ENCODE results near the gene SLC16A10. TPM values are rescaled to one million over a fixed set of nuclear protein-coding genes. Genes with fewer than 3 reads are reported as not detected.

The SLC16A10 gene
- polyA plus RNA-seq, 1 experiment, result not detected

DNA sequence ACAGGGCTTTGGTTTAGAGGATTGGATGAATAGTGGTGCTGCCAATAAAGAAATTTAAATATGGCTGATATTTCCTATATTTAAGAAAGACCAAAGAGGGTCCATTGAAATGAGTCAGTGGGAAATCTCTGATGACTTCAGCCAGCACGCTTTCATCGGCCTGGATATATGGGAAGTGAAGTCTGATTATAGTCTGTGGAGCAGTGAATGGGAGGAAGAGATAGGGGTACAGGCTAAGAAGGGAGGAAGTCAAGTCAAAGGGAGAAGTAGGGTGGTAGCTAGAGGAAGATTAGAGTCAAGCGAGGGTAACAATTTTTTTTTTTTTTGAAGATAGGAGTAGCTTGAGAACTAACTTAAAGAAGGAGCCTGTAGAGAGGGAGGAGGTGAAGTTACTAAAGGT is 22.7 kb downstream of the SLC16A10 start:
- H3K27ac ChIP-seq (ENCODE audit: low read depth, low read length), result no peak overlapping the region
- H3K9me3 ChIP-seq (ENCODE audit: control insufficient read depth, insufficient read depth, low read length), result no peaks in the 10 kb centered on the region
- DNase-seq (ENCODE audit: low read depth, low spot score), result no peak
- ChIA-PET POLR2A (no interaction called here), CTCF (no interaction called here)
- TF ChIP-seq CTCF (IDR thresholded peaks at IDR 0.05; ENCODE audit: low read depth, low read length), result no peak
- H3K27me3 ChIP-seq (ENCODE audit: control insufficient read depth, insufficient read depth, low read length), result no peaks in the 10 kb centered on the region
- no peak overlapping the region for H3K4me3 ChIP-seq (ENCODE audit: low read depth, low read length)

DNA sequence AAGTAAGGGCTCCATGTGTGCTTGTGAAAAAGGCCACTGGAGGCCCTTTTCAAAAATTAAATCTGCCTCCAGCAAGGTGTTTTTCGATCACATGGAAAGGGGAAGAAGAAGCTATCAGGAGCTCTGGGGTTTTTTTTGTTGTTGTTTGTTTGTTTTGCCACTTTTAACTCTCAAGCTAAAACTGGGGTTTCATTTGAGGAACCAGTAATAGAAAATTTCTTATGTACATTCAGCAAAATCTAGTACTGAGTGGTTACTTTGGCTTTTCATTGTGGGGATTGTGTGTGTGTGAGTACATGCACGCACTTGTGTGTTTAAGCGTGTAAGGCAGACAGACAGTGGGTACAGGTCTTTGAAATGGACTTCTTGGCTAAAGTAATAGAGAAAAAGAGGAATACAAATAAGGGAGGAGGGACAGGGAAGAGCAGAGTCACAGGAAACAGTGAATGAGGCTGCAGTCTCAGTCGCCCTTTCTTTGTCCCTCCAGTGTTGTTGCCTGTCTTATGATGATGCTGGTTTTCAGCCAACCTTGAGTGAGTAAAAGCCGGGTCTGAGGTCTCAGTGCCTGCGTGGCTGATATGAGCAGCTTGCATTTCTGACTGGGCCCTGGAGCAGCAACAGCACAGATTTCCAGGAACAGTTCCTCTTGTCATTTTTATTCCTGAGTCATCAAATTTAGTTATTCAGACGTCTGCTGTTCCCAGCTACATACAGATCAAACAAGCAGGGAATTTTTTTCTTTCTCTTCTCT is 26.2 kb downstream of the SLC16A10 start:
- ChIA-PET POLR2A (no interaction called here), CTCF (interaction anchor here (1.1 kb wide), 1 partner anchor 56 kb away, joined by 3 read pairs; no protein-coding TSS in a partner anchor)
- no peak for DNase-seq (ENCODE audit: low read depth, low spot score)
- no peaks in the 10 kb centered on the region for H3K27me3 ChIP-seq (ENCODE audit: control insufficient read depth, insufficient read depth, low read length)
- no peak for TF ChIP-seq CTCF (IDR thresholded peaks at IDR 0.05; ENCODE audit: low read depth, low read length)
- no peak overlapping the region for H3K4me3 ChIP-seq (ENCODE audit: low read depth, low read length)
- H3K27ac ChIP-seq (ENCODE audit: low read depth, low read length), result no peak overlapping the region
- H3K9me3 ChIP-seq (ENCODE audit: control insufficient read depth, insufficient read depth, low read length), result no peaks in the 10 kb centered on the region

DNA sequence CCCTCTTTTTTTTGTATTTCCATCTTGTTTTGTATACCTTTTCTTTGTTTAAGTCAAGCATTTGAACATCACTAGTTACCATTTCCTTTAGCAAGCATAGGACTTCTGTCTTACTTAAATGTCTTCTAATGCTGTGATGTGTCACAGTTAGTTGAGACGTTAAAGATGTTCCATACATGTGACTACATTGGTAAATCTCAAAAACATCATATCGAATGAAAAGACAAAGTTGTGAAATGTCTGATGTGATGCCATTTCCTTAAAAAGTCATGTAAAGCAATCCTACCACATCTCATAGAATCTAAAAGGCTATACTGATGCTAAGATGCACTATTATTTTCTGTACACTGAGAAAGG is 26.8 kb downstream of the SLC16A10 start:
- Histone ChIP-seq H3K27ac (ENCODE audit: low read depth, low read length) (no peak overlapping the region), H3K27me3 (ENCODE audit: control insufficient read depth, insufficient read depth, low read length) (no peaks in the 10 kb centered on the region), H3K9me3 (ENCODE audit: control insufficient read depth, insufficient read depth, low read length) (no peaks in the 10 kb centered on the region), H3K4me3 (ENCODE audit: low read depth, low read length) (no peak overlapping the region)
- TF ChIP-seq CTCF (IDR thresholded peaks at IDR 0.05; ENCODE audit: low read depth, low read length), result no peak
- no peak for DNase-seq (ENCODE audit: low read depth, low spot score)
- CTCF ChIA-PET, result interaction anchor here (1.1 kb wide), 1 partner anchor 57 kb away, joined by 3 read pairs; no protein-coding TSS in a partner anchor
- POLR2A ChIA-PET, result no interaction called here

DNA sequence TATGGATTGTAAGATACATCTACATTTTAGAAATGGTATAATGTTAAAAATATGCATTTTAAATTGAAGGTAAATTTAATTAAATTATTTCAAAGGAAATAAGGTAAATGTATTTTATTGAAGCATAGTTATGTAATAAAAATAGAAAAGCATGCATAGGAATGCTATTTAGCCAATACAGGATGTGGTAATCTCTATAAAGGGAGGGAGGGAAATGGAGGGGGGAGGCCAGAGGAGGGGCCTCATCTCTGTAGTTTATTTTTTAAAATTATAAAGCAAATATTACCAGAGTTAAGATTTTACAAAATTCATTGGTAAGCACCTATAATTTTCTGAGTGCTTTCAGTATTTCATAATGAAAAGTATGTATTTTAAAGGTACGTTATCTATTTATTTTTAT is 27.2 kb downstream of the SLC16A10 start:
- no peaks in the 10 kb centered on the region for H3K27me3 ChIP-seq (ENCODE audit: control insufficient read depth, insufficient read depth, low read length)
- H3K4me3 ChIP-seq (ENCODE audit: low read depth, low read length), result no peak overlapping the region
- ChIA-PET POLR2A (no interaction called here), CTCF (no interaction called here)
- no peak for TF ChIP-seq CTCF (IDR thresholded peaks at IDR 0.05; ENCODE audit: low read depth, low read length)
- DNase-seq (ENCODE audit: low read depth, low spot score), result no peak
- no peak overlapping the region for H3K27ac ChIP-seq (ENCODE audit: low read depth, low read length)
- no peaks in the 10 kb centered on the region for H3K9me3 ChIP-seq (ENCODE audit: control insufficient read depth, insufficient read depth, low read length)

- Histone ChIP-seq H3K27ac (ENCODE audit: low read depth, low read length) (no peak overlapping the region), H3K9me3 (ENCODE audit: control insufficient read depth, insufficient read depth, low read length) (no peaks in the 10 kb centered on the region), H3K27me3 (ENCODE audit: control insufficient read depth, insufficient read depth, low read length) (peaks cover 12% of the 10 kb centered on the region), H3K4me3 (ENCODE audit: low read depth, low read length) (no peak overlapping the region)
- DNase-seq (ENCODE audit: low read depth, low spot score), result no peak
- ChIA-PET CTCF (interaction anchor here (0.6 to 1.2 kb wide), 2 partner anchors 14 to 62 kb away, joined by 3 to 5 read pairs; no protein-coding TSS in a partner anchor), POLR2A (no interaction called here)
- TF ChIP-seq CTCF (IDR thresholded peaks at IDR 0.05; ENCODE audit: low read depth, low read length), result no peak
Measured at GRCh38 chr6:111118826-111119225, 31.5 kb downstream of the SLC16A10 start.

Measured in AG04450 (cell line).